GM18511 (cell line): Measurements from ENCODE around the gene COG4.

Experiments used
- ATAC-seq: cut with Tn5 transposase; IDR thresholded peaks from one replicate; pipeline ENCODE4 v1.9.1; 2021; ENCODE audit warnings: mild to moderate bottlenecking, moderate library complexity; ENCODE audit not compliant: unreplicated experiment

The COG4 gene

DNA sequence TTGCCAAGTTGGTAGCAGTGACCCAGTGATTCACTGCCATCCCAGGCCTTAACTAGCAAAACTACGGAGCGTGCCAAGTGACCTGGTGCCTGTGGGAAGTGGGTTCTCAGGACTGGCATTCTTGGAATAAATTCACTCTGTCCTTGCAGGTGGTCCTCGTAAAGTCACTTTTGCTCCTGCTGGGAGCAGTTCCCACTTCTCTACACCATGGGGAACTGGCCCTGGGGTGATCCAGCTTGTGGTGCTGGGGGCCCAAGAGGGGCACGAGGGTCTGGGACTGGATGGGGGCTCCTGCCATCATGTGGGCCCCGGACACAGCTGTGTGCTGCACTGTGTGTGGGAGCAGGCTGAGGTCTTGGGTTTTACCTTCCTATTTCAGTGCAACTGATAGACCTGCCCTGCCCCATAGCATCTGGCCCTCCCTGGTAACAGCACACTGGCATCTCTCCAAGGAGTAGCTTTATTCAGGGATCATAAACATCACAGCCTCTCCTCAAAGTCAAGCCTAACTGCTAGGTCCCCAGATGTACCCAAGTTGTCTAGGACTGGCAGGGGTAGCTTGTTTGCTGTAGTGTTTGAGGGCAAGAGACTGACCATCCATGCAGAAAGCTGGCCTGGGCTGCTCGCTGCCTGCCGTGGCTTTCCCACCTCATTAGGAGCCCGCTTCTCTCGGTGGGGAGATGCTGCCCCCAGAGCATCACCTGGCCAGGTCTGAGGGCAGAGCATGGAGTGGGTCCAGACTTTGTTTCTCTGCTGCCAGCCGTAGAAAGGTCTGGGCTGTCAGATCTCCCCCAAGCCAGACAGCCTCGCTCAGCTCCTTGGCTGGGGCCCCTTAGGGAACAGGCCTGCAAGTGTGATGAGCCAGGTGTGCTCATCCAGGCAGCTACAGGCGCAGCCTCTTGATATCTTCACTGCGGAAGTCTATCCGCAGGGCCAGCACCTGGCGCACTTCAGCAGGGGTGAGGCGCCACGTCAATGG, 42.9 kb downstream of the COG4 start:
- ATAC-seq, result no peak

DNA sequence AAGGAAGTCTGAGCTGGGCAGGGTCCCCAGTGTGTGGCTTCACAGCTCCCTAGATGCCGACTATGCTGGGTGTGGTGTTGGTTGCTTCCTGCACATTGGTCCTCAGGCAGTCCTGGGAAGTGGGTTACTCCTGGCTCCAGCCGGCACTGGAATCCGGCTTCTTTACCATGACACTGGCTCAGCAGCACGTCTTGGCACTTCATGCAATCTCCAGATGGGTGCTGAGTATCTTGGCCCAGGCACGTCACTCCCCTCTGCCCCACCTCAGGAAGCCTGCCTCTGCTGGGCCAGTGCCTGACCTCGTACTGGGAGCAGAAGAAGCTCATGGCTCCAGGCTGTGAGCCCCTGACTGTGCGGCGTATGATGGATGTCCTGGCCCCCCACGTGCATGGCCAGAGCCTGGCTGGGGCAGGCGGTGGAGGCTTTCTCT, 44.4 kb downstream of the COG4 start:
- ATAC-seq, result no peak

DNA sequence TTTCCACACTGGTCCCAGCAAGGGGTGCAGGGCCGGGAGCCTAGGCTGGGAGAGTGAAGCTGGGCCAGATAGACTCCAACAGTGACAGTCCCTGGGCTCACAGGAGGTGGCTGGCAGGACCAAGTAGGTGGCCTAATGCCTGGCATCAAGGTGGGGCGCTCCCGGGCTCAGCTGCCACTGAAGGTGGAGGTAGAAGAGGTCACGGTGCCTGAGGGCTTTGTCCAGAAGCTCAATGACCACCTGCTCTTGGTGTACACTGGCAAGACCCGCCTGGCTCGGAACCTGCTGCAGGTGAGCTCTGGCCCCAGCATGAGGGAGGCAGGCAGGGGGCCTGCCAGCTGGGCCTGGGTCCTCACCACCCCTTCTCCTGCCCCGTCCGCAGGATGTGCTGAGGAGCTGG, 45.2 kb downstream of the COG4 start:
- ATAC-seq, result no peak

DNA sequence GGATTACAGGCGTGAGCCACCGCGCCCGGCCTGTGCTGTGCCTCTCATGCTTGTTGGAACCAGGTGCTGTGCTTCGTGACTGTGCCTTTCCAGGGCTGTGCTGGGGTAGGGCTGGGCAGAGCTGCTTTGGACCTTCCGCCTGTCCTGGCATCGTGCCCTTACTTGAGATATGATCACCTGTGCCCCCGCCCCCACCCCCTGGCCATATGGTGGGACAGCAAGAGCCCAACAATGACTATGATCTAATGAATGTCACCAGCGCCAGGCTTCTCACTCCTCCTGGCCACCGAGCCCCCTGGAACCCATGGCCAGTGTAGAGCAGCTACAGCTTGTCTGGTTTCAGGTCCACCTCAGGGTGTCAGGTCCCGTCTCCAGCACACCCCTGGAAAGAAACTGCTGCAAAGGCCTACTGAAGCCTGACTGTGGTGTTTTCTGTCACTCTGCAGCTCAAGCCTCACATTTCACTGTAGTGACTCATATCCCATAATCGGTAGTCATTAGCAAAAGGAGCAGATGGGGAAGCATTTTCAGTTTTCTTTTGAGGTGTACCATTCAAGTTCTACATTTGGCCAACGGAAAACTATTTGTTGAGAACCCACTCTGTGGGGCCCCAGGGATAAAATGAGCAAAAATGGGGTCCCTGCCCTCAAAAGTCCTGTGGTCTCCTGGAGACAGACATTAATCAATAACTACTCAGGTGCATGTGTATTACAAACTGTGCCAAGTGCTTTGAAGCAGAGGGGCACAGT, 46.9 kb downstream of the COG4 start:
- ATAC-seq, result peak; percentile 92

DNA sequence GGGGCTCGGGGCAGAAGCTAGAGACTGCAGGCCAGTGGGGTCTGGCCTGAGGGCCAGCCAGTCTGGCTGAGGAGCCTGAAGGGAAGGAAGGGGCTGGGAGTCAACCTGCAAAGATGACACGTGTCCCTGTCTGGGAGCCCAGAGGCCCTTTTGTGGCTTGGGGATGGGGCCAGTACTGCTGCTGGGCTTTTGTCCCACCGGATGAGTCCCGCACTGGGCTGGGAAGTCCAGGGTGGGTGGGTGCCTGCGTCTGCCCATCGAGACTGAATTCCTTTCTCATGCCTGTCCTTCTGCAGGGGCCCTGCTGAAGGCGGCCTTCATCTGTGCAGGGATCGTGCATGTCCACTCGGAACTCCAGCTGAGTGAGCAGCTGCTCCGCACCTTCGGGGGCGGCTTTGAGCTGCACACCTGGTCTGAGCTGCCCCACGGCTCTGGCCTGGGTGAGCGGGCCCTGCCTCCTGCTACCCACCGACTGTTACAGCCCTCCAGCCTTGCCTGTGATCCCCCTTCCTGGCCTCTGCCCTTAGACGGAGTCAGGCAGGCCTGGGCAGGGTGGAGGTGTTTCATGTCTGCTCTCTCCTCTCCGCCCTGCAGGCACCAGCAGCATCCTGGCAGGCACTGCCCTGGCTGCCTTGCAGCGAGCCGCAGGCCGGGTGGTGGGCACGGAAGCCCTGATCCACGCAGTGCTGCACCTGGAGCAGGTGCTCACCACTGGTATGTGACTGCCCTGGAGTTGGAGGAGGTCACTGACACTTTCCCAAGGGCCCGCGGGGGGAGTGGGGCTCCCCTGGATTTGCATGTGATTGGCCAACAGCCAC, 48.1 kb downstream of the COG4 start:
- no peak for ATAC-seq

DNA sequence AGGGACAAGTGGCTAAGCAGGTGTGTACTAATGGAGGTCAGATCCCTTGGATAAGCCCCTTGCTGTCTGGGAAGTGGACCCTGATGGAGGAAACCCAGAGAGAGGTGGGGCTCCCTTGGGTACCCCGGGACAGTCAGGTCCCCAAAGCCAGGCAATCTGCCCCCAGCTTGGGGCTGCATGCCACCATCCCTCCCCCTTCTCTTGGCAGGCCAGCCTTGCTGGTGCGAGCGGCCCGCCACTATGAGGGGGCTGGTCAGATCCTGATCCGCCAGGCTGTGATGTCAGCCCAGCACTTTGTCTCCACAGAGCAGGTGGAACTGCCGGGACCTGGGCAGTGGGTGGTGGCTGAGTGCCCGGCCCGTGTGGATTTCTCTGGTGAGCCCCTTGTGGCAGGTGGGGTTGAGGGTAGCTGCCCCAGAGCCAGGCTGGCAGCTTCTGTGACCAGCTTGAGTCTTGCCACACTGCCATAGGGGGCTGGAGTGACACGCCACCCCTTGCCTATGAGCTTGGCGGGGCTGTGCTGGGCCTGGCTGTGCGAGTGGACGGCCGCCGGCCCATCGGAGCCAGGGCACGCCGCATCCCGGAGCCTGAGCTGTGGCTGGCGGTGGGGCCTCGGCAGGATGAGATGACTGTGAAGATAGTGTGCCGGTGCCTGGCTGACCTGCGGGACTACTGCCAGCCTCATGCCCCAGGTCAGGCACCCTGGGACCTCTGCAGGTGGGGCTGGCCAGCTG, 48.9 kb downstream of the COG4 start:
- ATAC-seq, result no peak

DNA sequence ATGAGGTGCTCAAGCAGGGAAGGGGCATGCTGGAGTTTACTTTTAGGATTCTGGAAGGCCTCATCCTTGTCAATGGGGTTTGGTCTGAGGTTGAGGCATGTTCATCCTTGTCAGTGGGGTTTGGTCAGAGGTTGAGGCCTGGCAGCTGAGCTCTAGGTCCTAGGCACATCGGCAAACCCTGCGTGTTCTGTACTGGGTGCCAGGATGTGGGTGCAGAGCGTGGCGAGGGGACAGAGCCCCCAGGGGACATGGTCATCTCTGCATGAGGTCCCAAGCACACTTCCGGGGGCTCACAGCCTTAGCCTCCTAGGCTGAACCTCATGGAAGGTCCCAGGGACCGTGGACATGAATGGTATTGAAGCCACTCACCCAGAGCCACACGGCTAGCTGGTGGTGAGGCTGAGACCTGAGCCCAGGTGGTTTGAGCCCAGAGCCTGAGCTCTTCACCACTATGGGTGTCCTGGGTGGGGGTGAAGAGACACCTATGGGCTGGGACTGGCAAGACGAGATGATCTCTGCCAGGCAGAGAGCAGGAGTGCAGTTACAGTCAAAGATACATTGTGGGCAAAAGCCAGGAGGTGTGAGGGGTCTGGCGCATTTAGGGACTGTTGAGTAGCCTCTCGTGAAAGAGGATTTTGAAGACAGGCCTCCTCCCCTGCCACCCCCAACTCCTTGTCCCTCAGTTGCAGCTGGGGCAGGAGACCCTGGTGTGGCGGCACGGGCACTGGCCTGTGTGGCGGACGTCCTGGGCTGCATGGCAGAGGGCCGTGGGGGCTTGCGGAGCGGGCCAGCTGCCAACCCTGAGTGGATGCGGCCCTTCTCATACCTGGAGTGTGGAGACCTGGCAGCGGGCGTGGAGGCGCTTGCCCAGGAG, 49.7 kb downstream of the COG4 start:
- ATAC-seq, result no peak

DNA sequence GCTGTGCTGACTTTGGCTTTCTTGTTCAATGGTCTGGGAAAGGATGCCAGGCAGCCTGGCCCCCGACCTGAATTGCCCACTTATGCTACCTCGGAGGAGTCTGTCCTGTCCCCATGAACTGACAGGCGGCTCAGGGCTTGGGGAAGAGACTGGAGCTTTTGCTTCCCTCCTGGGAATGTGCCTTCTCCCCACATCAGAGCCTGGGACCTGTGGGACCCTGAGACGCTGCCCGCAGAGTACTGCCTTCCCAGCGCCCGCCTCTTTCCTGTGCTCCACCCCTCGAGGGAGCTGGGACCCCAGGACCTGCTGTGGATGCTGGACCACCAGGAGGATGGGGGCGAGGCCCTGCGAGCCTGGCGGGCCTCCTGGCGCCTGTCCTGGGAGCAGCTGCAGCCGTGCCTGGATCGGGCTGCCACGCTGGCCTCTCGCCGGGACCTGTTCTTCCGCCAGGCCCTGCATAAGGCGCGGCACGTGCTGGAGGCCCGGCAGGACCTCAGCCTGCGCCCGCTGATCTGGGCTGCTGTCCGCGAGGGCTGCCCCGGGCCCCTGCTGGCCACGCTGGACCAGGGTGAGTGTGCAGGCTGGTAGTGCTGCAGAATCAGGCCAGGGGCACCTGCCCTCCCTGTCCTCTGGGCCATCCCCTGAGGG, 50.4 kb downstream of the COG4 start:
- ATAC-seq, result no peak

DNA sequence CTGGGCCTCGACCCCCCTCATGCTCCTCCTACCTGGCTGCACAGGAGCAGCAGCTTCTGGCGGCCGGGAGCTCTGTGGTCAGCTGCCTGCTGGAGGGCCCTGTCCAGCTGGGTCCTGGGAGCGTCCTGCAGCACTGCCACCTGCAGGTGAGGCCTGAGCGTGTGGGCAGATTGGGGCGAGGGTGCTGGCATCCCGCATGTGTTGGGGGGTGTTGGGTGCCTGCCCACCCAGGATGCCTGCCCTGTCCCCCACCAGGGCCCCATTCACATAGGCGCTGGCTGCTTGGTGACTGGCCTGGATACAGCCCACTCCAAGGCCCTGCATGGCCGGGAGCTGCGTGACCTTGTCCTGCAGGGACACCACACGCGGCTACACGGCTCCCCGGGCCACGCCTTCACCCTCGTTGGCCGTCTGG, 52.4 kb downstream of the COG4 start:
- ATAC-seq, result no peak

DNA sequence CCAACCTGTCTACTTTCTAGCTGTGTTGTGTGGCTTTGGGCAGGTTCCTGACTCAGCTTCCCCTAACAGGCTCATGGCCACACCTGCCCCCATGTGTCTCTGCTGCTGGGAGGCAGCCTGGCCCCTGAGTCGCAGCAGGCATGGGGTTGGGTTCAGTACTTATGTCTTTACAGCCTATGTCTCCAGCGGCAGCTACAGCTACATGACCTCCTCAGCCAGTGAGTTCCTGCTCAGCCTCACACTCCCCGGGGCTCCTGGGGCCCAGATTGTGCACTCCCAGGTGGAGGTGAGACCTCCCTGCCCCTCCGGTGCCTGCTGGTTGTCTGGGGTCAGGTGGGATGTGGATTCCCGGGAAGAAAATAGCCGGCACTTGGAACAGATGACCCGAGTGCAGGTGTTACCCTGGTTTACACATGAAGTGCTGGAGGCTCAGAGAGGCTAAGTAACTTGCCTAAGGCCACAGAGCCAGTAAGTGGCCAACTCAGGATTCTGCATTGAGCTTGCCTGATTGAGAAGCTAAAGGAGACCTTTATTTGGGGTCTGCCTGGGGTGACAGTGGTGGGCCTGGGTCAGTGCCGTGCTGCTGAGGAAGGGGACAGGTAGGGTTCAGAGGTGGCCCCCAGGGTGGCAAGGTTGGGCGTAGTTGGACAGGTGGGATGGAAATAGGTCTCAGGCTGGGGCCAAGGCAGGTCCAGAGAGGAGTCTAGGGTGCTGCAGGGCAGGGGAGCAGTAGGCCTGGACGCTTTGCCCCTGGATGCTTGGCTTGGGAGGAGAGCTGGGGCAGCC, 53.0 kb downstream of the COG4 start:
- no peak for ATAC-seq

DNA sequence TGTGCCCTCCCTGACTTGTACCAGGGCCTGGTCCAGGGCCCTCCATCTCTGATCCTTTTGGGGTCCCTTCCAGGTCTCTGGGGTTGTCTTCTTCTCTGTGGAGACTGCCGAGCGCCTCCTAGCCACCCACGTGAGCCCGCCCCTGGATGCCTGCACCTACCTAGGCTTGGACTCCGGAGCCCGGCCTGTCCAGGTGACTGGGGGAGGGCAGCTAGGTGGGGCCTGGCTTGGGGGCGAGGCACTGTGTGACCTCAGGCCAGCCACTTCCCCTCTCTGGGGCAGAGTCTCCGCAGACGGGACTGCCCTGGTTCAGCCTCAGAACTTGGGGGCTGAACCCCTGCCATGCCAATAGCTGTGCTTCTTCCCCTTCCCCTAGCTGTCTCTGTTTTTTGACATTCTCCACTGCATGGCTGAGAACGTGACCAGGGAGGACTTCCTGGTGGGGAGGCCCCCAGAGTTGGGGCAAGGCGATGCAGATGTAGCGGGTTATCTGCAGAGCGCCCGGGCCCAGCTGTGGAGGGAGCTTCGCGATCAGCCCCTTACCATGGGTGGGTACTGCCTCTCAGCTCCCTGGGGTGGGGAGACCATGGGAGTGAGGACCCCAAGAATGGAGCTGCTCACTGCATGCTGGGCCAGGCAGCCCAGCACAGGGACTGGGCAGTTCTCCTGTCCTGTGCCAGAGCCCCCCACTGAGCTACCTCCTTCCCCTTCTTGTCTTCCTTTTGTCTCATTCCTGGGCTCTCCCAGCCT, 54.4 kb downstream of the COG4 start:
- ATAC-seq, result no peak

DNA sequence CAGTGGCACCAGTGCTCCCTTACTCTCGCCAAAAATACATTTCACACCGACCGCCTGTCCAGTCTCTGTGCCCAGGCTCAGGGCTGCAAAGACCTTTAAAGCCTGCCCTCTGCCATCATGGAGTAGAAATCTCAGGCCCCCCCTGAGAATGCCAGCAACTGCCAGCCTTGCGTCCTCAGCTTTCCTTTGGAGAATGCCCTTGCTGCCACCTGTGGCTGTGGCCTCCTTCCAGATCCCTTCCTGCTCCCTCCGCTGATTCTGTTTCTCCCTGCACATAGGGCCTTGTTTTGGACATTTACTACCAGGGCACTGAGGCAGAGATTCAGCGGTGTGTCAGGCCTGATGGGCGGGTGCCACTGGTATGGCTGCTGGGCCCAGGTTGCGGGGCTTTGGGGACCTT, 55.7 kb downstream of the COG4 start:
- ATAC-seq, result no peak

DNA sequence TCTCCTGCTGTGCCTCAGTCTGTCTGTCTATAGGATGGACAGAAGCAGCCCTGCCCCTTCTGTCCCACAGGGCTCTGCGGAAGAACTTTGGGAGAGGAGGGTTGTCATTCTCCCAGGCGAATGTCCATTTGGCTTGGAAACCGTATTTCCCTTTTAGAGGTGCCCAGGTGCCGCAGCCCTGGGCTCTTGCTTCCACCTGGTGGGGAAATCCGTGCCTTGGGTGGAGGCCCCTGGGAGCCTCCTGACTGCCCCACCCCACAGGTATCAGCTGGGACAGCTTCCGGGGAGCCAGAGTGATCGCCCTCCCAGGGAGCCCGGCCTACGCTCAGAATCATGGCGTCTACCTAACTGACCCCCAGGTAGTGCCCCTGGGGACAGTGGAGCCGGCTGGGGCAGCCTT, 56.2 kb downstream of the COG4 start:
- ATAC-seq, result no peak

DNA sequence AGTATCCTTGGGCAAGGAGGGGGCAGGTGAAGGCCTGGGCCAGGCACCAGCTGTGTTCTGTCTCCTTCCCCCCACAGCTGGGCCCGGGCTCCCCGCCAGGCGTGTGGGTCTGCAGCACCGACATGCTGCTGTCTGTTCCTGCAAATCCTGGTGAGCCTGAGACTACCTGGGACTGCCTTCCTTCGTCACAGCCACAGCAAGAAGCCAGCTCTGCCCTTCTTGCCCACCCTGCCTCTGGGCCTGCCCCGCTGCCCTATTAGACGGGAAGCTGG, 56.6 kb downstream of the COG4 start:
- ATAC-seq, result no peak

DNA sequence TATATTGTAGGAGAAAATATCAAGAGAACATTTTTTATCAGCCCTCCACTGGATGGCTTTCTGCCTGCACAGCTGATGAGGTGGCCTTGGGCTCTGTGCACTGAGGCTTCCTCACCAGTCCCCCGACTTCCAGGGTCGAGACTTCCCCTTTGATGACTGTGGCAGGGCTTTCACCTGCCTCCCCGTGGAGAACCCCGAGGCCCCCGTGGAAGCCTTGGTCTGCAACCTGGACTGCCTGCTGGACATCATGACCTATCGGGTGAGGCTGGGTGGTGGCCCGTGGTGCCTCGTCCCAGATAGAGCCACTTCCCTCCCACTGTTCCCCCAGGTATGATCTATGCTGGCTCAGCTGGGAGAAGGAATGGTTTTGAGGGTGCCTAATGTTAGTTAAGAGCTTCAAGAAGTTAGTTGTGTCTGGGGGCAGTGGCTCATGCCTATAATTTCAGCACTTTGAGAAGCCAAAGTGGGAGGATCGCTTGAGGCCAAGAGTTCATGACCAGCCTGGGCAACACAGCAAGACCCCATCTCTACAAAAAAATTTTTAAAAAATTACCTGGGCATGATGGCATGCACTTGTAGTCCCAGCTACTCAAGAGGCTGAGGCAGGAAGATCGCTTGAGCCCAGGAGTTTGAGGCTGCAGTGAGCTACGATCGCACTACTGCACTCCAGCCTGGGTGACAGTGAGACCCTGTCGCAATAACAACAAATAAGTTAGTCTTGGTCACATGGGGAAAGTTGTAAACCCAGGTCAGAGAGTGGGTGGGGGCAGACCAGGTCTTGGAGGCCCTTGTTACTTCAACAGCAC, 57.2 kb downstream of the COG4 start:
- ATAC-seq, result no peak

DNA sequence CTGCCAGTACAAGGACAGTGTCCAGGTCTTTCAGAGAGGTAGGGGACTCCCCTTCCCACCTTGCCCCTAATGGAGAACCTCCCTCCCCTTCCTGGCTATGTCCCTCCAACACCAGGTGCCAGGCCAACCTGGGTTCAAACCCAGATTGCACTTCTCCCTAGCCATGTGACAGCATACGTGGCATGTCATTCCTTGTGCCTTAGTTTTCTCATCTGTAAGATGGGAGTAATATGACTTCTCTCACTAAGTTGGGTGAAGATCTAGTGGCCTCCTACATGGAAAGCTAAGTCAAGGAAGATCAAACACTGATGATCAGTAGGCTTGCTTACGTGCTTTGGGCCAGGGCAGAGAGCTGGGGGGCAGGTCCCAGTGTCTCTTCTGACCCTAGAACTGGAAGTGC, 60.1 kb downstream of the COG4 start:
- ATAC-seq, result no peak

DNA sequence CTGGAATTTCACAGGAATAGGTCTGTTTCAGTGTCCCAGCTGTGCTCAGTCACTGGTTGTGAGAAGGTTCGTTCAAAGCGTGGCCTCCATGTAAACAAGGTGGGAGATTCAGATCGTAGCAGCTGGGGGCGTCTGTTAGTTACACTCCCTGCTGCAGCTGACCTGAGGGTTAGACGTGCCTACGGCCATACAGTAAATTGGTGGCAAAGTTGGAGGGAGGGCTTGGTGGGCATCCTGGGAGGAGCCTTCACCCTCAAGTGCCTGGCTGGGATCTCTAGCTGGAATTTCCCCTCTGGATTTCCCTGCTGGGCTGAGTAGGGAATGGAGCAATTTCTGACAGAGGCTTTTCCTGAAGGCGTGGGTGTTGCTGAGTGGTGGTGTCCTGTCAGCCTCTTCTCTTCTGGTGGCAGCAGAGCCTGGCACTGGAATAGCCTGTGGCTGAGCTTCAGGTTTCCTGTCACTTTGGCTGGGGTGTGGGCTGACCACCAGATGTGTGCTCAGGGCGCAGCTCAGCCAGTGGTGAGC, 62.6 kb downstream of the COG4 start:
- no peak for ATAC-seq
